Activated CD4-positive, alpha-beta T cell treated with anti-CD3 and anti-CD28 coated beads for 36 hours (primary cell): ENCODE measurements around the gene POU2F3. TPM values are rescaled to one million over a fixed set of nuclear protein-coding genes. Genes with fewer than 3 reads are reported as not detected.

Experiments used
- ATAC-seq: fragments of 200-7000 bp; cut with Tn5 transposase; one replicate; pipeline ENCODE4 v1.10.0; 2021; ENCODE audit warnings: mild to moderate bottlenecking, moderate library complexity
- CTCF ChIA-PET: fragments of 350-600 bp; sonication (Branson Sonifier 250); formaldehyde crosslinking; loops from one replicate; lab custom pipeline; 2021; ENCODE audit warnings: antibody characterized with exemption; lab: Charles Lee
- POLR2A ChIA-PET: fragments of 350-600 bp; sonication (Branson Sonifier 250); formaldehyde crosslinking; loops from one replicate; lab custom pipeline; 2021; ENCODE audit warnings: antibody characterized with exemption, inconsistent platforms; lab: Charles Lee
- DNase-seq: peaks from one replicate; pipeline ENCODE4 v3.0.0-alpha.2; 2020
- H3K27ac Mint-ChIP-seq: one replicate; pipeline ENCODE4 v1.8.0; 2021; ENCODE audit warnings: mixed read lengths
- H3K27me3 Mint-ChIP-seq: one replicate; pipeline ENCODE4 v1.8.0; 2021; ENCODE audit warnings: mixed read lengths
- H3K36me3 Mint-ChIP-seq: one replicate; pipeline ENCODE4 v1.8.0; 2021; ENCODE audit warnings: low read depth, mixed read lengths
- H3K4me1 Mint-ChIP-seq: one replicate; pipeline ENCODE4 v1.8.0; 2021; ENCODE audit warnings: mixed read lengths
- H3K4me3 Mint-ChIP-seq: one replicate; pipeline ENCODE4 v1.8.0; 2021; ENCODE audit warnings: mild to moderate bottlenecking, moderate library complexity, mixed read lengths
- H3K9me3 Mint-ChIP-seq: one replicate; pipeline ENCODE4 v1.8.0; 2021; ENCODE audit warnings: low read depth, mixed read lengths
- intact Hi-C, 2 experiments: fragments of 100-400 bp; cut with DNase I in 1 of 2; cut with micrococcal nuclease in 1 of 2; formaldehyde crosslinking; loops; one replicate each; pipeline versions ENCODE4 v1.14.2 to v1.15.1; 2022 to 2024; cut with DNase I, micrococcal nuclease
- total RNA-seq, 2 experiments: library from RNA; stranded (reverse); gene quantifications; one replicate each; pipeline ENCODE4 v1.2.3, GENCODE V29; 2021

Gene POU2F3
- total RNA-seq, 2 experiments from 2014 or later = not detected

- Mint-ChIP-seq H3K27ac (no peak overlapping the region), H3K4me3 (no peak overlapping the region), H3K9me3 (no peaks in the 10 kb centered on the region), H3K36me3 (no peaks in the 10 kb centered on the region), H3K4me1 (peaks cover 15% of the 10 kb centered on the region), H3K27me3 (peaks cover 55% of the 10 kb centered on the region)
- CTCF ChIA-PET = interaction anchor here (0.6 to 1.4 kb wide), 3 partner anchors 9 to 659 kb away, joined by 3 to 4 read pairs (median 3); no protein-coding TSS in a partner anchor
- intact Hi-C loops = no loop called here
- ATAC-seq (no peak), DNase-seq (no peak)
- POLR2A ChIA-PET = no interaction called here
Observed at GRCh38 chr11:120326845-120327281, 86.9 kb downstream of the POU2F3 start.

GRCh38 chr11:120327311-120327710 lies 87.4 kb downstream of the POU2F3 start:
- ATAC-seq (no peak), DNase-seq (no peak)
- Mint-ChIP-seq H3K36me3 (no peaks in the 10 kb centered on the region), H3K9me3 (no peaks in the 10 kb centered on the region), H3K27me3 (peaks cover 55% of the 10 kb centered on the region), H3K27ac (no peak overlapping the region), H3K4me1 (peaks cover 15% of the 10 kb centered on the region), H3K4me3 (no peak overlapping the region)
- POLR2A ChIA-PET = interaction anchor here (0.5 kb wide), 1 partner anchor 17 kb away, joined by 3 read pairs; no protein-coding TSS in a partner anchor
- intact Hi-C loops = no loop called here
- CTCF ChIA-PET = no interaction called here

GRCh38 chr11:120329556-120329955 lies 89.6 kb downstream of the POU2F3 start:
- peaks cover 47% of the 10 kb centered on the region for H3K27me3 Mint-ChIP-seq
- POLR2A ChIA-PET = no interaction called here
- H3K9me3 Mint-ChIP-seq = no peaks in the 10 kb centered on the region
- intact Hi-C loops = no loop called here
- ATAC-seq (no peak), DNase-seq (no peak)
- CTCF ChIA-PET = no interaction called here
- H3K4me1 Mint-ChIP-seq = peaks cover 15% of the 10 kb centered on the region
- no peaks in the 10 kb centered on the region for H3K36me3 Mint-ChIP-seq
- H3K27ac Mint-ChIP-seq = no peak overlapping the region
- no peak overlapping the region for H3K4me3 Mint-ChIP-seq

- Mint-ChIP-seq H3K27me3 (peaks cover 43% of the 10 kb centered on the region), H3K27ac (no peak overlapping the region), H3K4me1 (peaks cover 15% of the 10 kb centered on the region), H3K9me3 (no peaks in the 10 kb centered on the region), H3K4me3 (no peak overlapping the region), H3K36me3 (no peaks in the 10 kb centered on the region)
- DNase-seq = no peak
- intact Hi-C loops = loop anchor here in 1 of 2 experiments (10.0 kb wide), 2 partner anchors 105 to 355 kb away; no protein-coding TSS in a partner anchor
- ChIA-PET POLR2A (no interaction called here), CTCF (interaction anchor here (0.6 kb wide), 1 partner anchor 661 kb away, joined by 3 read pairs; no protein-coding TSS in a partner anchor)
- no peak for ATAC-seq
Observed at GRCh38 chr11:120330045-120330444, 90.1 kb downstream of the POU2F3 start.

- Mint-ChIP-seq H3K4me1 (peaks cover 12% of the 10 kb centered on the region), H3K36me3 (no peaks in the 10 kb centered on the region), H3K27me3 (peaks cover 38% of the 10 kb centered on the region), H3K9me3 (no peaks in the 10 kb centered on the region), H3K27ac (no peak overlapping the region), H3K4me3 (no peak overlapping the region)
- ChIA-PET POLR2A (no interaction called here), CTCF (no interaction called here)
- no peak for DNase-seq
- no peak for ATAC-seq
- intact Hi-C loops = loop anchor here in 1 of 2 experiments (10.0 kb wide), 2 partner anchors 103 to 353 kb away; no protein-coding TSS in a partner anchor
Observed at GRCh38 chr11:120331301-120331996, 91.5 kb downstream of the POU2F3 start.

- Mint-ChIP-seq H3K27ac (no peak overlapping the region), H3K9me3 (no peaks in the 10 kb centered on the region), H3K4me1 (peaks cover 15% of the 10 kb centered on the region), H3K27me3 (peaks cover 37% of the 10 kb centered on the region), H3K36me3 (no peaks in the 10 kb centered on the region), H3K4me3 (no peak overlapping the region)
- POLR2A ChIA-PET = no interaction called here
- ATAC-seq = no peak
- CTCF ChIA-PET = interaction anchor here (0.7 to 1.2 kb wide), 2 partner anchors 9 to 213 kb away, joined by 3 read pairs; no protein-coding TSS in a partner anchor
- intact Hi-C loops = loop anchor here in 1 of 2 experiments (10.0 kb wide), 2 partner anchors 102 to 352 kb away; no protein-coding TSS in a partner anchor
- no peak for DNase-seq
Observed at GRCh38 chr11:120332822-120333716, 93.1 kb downstream of the POU2F3 start.

GRCh38 chr11:120333801-120334200 lies 93.9 kb downstream of the POU2F3 start:
- intact Hi-C loops = loop anchor here (2.0 to 10.0 kb wide), 5 partner anchors 101 to 619 kb away; partner anchors contain the start of gene GRIK4 (in 1 of the 2)
- Mint-ChIP-seq H3K4me1 (peaks cover 18% of the 10 kb centered on the region), H3K4me3 (no peak overlapping the region), H3K36me3 (no peaks in the 10 kb centered on the region), H3K27me3 (peaks cover 36% of the 10 kb centered on the region), H3K27ac (no peak overlapping the region), H3K9me3 (no peaks in the 10 kb centered on the region)
- CTCF ChIA-PET = interaction anchor here (0.7 to 2.5 kb wide), 7 partner anchors 9 to 351 kb away, joined by 3 to 10 read pairs (median 6); partner anchors contain the start of gene TLCD5
- ATAC-seq = no peak
- POLR2A ChIA-PET = no interaction called here
- DNase-seq = no peak

GRCh38 chr11:120334332-120334731 lies 94.4 kb downstream of the POU2F3 start:
- peaks cover 36% of the 10 kb centered on the region for H3K27me3 Mint-ChIP-seq
- ATAC-seq (no peak), DNase-seq (no peak)
- ChIA-PET CTCF (interaction anchor here (0.7 to 2.5 kb wide), 10 partner anchors 9 to 350 kb away, joined by 3 to 10 read pairs (median 4); partner anchors contain the start of gene TLCD5), POLR2A (no interaction called here)
- intact Hi-C loops = loop anchor here (2.0 to 10.0 kb wide), 5 partner anchors 100 to 618 kb away; partner anchors contain the start of gene GRIK4 (in 1 of the 2)
- no peak overlapping the region for H3K4me3 Mint-ChIP-seq
- no peak overlapping the region for H3K27ac Mint-ChIP-seq
- H3K36me3 Mint-ChIP-seq = no peaks in the 10 kb centered on the region
- peaks cover 18% of the 10 kb centered on the region for H3K4me1 Mint-ChIP-seq
- H3K9me3 Mint-ChIP-seq = no peaks in the 10 kb centered on the region

- CTCF ChIA-PET = interaction anchor here (0.7 to 2.5 kb wide), 15 partner anchors 8 to 1232 kb away, joined by 3 to 10 read pairs (median 4); partner anchors contain the start of gene TLCD5
- H3K4me1 Mint-ChIP-seq = peaks cover 23% of the 10 kb centered on the region
- no peaks in the 10 kb centered on the region for H3K9me3 Mint-ChIP-seq
- DNase-seq (peak; percentile 65), ATAC-seq (peak; percentile 28)
- peak overlapping the region; percentile 40 for H3K4me3 Mint-ChIP-seq
- H3K36me3 Mint-ChIP-seq = no peaks in the 10 kb centered on the region
- H3K27me3 Mint-ChIP-seq = peaks cover 39% of the 10 kb centered on the region
- intact Hi-C loops = loop anchor here (2.0 to 10.0 kb wide), 8 partner anchors 97 to 957 kb away; partner anchors contain the start of genes GRIK4 (in 1 of the 2) and SC5D (in 1 of the 2)
- H3K27ac Mint-ChIP-seq = peak overlapping the region; percentile 28
- POLR2A ChIA-PET = no interaction called here
Observed at GRCh38 chr11:120334894-120335462, 95.0 kb downstream of the POU2F3 start.

- POLR2A ChIA-PET = no interaction called here
- ATAC-seq (no peak), DNase-seq (peak; percentile 45)
- Mint-ChIP-seq H3K9me3 (no peaks in the 10 kb centered on the region), H3K4me3 (peak overlapping the region; percentile 40), H3K27ac (no peak overlapping the region), H3K36me3 (no peaks in the 10 kb centered on the region), H3K4me1 (peaks cover 25% of the 10 kb centered on the region), H3K27me3 (peaks cover 39% of the 10 kb centered on the region)
- CTCF ChIA-PET = interaction anchor here (0.7 to 2.5 kb wide), 13 partner anchors 8 to 1232 kb away, joined by 3 to 10 read pairs (median 4); no protein-coding TSS in a partner anchor
- intact Hi-C loops = loop anchor here (2.0 to 10.0 kb wide), 8 partner anchors 97 to 957 kb away; partner anchors contain the start of genes GRIK4 (in 1 of the 2) and SC5D (in 1 of the 2)
Observed at GRCh38 chr11:120335556-120335907, 95.6 kb downstream of the POU2F3 start.
